Astrocyte of the cerebellum (primary cell): ENCODE results near the gene SLC2A8.

Experiments used
- DNase-seq: peaks from one replicate; pipeline ENCODE4 v3.0.0-alpha.2; 2011; ENCODE audit warnings: low read depth
- H3K4me3 ChIP-seq: 2 replicates; pipeline ENCODE4 v1.5.1; 2011; ENCODE audit warnings: mild to moderate bottlenecking, low read depth, low read length, moderate library complexity
- CTCF ChIP-seq: IDR thresholded peaks from 2 replicates; pipeline ENCODE4 v1.5.1; 2012; ENCODE audit warnings: low read length, low read depth, moderate library complexity, mild to moderate bottlenecking; ENCODE audit errors: missing control alignments
- in situ Hi-C: cut with HindIII; loops from 2 replicates; pipeline ENCODE4 v1.10.0; 2017; ENCODE audit warnings: low sequenced_read_pairs

The SLC2A8 gene

GRCh38 chr9:127398715-127399400, 1.9 kb downstream of the SLC2A8 start:
- in situ Hi-C loops = no loop called here
- no peak for TF ChIP-seq CTCF
- no peak overlapping the region for H3K4me3 ChIP-seq
- DNase-seq = no peak

GRCh38 chr9:127399736-127400269, 2.8 kb downstream of the SLC2A8 start:
- in situ Hi-C loops = no loop called here

GRCh38 chr9:127402401-127403090, 5.6 kb downstream of the SLC2A8 start:
- H3K4me3 ChIP-seq = no peak overlapping the region
- DNase-seq = no peak
- in situ Hi-C loops = no loop called here
- TF ChIP-seq CTCF = no peak

More at GRCh38 chr9:127399736-127400269, 2.8 kb downstream of the SLC2A8 start:
- no peak overlapping the region for H3K4me3 ChIP-seq
- no peak for TF ChIP-seq CTCF
- DNase-seq = no peak

- TF ChIP-seq CTCF = no peak
- no peak for DNase-seq
- no peak overlapping the region for H3K4me3 ChIP-seq
- in situ Hi-C loops = no loop called here
Observed at GRCh38 chr9:127403507-127404192, 6.7 kb downstream of the SLC2A8 start.

GRCh38 chr9:127404631-127405030, 7.7 kb downstream of the SLC2A8 start:
- DNase-seq = no peak
- no peak for TF ChIP-seq CTCF
- no peak overlapping the region for H3K4me3 ChIP-seq
- in situ Hi-C loops = loop anchor here (5.0 kb wide), 1 partner anchor 32 kb away; no protein-coding TSS in a partner anchor

- TF ChIP-seq CTCF = no peak
- in situ Hi-C loops = loop anchor here (5.0 kb wide), 1 partner anchor 33 kb away; no protein-coding TSS in a partner anchor
- DNase-seq = no peak
- no peak overlapping the region for H3K4me3 ChIP-seq
Observed at GRCh38 chr9:127405344-127406125, 8.6 kb downstream of the SLC2A8 start.
